ENCODE results near the gene HOXA11.

The HOXA11 gene

DNA sequence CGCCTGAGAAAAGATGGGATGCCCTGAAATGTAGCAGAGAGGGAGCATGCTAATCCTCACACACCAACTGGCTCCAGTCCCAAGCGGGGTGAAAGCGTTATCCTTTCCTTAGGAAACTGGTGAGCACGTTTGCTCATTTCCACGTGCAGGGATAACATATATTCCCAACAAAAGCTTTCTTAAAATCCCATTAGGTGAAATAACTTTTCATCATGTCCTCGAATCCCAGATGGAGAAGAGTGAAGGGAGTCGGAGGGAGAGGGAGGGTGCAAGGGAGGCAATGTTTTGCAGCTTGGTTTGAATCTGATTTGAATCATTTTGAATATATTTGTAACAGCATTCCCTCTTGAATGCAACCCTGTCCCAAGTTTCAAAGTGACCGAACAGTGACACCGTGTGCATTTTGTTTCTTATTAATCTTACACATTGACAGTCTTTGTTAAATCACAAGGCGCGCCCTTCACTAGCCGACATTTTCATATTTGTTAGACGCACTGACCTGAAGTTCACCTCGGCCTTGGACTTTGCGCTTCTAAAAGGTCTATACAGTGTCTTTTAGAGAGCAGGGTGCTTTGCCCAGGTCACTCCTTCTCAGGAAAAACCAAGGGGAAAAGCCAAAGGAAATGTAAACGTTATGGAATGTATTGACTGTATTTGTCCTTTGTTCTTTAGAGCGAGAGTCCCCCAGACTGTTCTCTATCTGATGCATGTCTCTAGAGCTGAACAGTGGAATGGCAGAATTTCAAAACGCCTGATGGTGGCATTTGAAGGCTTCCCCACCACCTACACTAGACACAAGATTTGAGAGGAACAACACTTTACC, 51.4 kb downstream of the HOXA11 start:
- DNase-seq (ENCODE audit: low read depth) = no peak

DNA sequence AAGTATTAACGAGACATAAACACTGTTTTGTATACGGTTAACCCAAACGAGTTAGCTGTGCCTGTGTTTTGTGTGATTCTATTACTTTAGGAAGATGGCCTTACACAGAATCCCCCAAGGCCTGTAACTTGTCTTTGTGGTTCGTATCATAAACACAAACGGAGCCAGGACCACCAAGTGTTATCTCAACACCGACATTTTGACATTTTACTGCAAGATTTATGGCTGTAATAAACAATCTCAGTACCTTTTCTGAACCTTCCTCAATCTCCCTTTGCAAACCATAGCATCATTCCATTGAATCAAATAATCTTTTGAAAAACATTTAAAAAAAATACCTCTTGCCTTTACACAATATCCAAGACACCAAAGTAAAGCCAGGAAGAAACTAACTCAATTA, 52.1 kb downstream of the HOXA11 start:
- no peak for DNase-seq (ENCODE audit: low read depth)

DNA sequence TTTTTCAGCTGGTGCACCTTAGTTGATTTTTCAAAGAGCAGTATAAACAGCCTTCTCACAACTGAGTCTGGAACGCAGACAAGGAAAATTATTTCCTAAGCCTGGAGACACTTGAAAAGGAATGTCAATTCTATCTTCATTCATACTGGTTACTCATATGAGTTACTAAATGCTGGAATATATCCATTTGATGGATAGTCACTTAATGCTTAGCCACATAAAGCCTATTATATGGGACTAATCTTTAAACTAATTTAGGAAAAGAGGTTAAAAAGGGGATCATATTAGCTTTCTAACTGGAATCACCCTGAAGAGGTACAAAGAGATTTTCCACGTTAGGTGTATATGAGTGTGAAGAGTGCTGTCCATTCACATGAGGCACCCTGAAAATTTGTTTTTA, 52.8 kb downstream of the HOXA11 start:
- no peak for DNase-seq (ENCODE audit: low read depth)

DNA sequence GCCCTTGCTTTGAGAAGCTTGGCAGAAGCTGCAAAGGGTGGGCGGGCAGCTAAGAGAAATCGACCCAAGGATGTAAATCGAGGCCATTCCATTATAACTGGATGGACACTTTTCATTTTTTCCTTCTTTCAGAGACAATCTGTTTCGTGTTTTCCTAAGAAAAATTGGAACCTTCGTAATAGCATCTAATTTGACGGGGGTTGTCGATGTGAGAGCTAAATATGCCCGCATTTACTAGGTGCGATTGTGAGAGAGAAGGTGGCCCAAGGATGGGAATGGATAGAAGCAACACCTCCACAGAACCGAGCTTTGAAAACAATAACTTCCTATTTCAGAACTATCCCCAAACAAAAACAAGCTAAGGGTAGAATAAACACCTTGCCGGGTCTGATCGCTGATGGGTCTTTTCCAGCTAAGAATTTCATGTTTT, 53.6 kb downstream of the HOXA11 start:
- no peak for DNase-seq (ENCODE audit: low read depth)

Measured in CMK (cell line).